NCI-H187 (cell line): ENCODE measurements around the gene MMP27.

Experiments used
- DNase-seq, 2 experiments: peaks; one replicate each; lab custom pipeline; 2025; lab: John Stamatoyannopoulos, UW

The MMP27 gene

DNA sequence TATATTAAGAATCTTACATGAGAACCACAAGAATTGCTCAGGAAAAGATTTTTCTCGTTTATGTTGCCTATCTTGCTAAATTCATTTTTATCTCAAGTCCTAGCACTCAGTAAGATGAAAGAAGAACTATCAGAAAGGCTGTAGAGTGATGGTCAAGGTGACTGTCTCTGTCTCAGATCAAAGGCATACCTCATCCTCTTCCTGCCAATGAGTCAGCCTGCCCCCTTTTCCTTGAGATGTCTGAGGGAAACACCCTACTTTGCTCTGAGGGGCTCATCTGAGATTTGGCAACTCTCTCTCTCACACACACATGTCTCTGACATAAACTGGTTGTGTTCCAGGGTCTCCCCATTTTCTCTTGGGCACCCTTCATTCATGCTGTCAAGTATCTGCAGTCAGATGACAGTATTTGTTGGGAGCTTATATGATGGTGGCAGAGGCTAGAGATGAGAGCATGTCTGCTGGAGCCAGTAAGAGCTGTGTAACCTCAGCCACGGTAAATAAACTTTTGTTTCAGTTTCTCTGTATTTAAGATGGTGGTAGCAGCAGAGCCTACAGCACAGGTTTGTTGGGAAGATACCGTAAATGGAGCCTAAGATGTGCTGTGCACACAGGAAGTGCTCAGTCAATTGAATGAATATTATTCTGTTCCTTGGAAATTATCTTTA is 1.6 kb downstream of the MMP27 start:
- no peak for DNase-seq

DNA sequence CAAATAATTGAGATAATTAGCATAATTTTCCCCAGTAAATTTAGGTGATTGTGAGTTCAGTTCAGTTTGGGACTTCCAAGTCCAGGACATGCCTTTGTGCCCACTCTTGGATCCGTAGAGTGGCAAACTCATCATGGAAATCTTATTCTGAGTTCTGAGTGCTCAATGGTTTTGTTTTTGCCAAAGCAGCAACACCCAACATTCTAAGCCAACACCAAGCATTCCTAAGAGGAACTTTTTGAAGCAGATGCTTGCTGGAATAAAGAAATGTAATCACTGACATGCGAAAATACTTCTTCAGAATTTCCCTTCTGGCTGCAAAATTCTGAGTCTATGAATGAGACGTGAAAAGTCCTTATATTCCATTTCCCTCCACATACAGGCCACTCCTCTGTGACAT is 10.4 kb downstream of the MMP27 start:
- DNase-seq, result no peak

DNA sequence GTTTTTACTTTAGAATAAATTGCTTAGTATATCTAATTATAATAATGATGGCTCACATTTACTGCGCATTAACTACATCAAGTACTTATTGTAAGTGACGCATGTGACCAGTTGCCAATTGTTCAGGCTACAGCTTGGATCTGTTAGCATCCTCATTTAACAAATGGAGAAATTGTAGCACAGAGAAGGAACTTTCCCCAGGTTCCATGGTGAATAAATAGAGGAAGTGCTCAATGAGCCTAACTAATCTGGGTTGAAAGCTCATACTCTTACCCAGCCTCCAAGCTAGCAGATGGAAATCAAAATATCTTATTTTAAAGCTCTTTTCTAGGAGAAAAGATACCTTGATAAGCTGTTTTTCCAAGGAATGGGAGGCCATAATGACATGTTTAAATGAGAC is 19.8 kb downstream of the MMP27 start:
- no peak for DNase-seq

DNA sequence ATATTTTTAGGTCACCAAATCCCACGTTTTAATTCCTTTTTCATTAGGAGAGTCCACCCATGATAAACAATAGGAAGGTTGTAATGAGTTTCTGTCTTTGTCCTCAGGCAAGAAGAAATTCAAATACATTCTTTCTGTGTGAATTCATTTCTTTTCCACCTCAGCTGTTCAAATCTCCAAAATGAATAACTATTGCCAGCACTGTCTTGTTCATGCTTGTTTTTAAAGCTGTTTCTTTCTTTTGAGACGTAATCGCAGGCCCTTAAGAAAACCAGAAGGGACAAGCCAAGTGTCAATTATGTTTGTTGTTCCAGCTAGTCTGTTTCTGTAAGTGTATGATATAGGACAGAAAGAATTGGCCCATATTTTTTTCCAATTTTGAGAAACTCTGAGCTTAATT is 20.2 kb downstream of the MMP27 start:
- DNase-seq, result no peak

DNA sequence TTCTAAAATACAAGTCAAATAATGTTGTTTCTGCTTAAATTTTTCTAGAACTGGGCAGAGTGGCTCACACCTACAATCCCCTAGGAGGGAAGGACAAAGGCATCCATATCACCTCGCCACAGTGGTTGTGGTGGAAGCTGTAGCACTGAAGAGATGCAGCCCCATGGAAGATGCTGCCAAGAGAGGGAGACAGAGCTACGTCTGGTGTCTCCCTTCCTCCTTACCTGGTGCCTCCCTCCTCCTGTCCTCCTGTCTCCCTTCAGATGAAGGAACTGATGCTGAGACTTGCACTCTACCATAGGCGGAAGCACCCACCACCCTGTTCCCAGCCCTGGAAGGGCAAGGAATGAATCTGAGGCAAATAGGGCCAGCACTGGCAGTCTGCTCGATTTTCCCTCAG is 22.3 kb downstream of the MMP27 start:
- DNase-seq, result no peak

DNA sequence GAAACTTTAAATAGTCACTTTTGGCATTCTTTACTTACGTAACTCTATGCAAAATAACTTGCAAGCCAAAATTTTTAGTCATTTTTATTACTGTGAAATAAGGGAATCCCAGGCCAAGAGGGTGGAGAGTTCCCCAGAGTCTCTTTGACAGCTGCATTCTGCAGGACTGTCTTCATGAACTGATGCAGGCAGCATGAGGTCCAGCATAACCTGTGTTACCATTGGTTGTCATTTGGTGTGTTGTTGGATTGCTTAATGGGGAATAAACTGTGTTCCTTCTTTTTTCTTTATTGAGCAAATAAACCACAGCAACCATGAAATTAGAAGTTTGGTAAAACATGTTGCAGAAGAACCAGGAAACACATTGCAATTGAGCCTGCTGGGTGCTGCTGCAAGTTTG is 24.6 kb downstream of the MMP27 start:
- DNase-seq, result no peak

DNA sequence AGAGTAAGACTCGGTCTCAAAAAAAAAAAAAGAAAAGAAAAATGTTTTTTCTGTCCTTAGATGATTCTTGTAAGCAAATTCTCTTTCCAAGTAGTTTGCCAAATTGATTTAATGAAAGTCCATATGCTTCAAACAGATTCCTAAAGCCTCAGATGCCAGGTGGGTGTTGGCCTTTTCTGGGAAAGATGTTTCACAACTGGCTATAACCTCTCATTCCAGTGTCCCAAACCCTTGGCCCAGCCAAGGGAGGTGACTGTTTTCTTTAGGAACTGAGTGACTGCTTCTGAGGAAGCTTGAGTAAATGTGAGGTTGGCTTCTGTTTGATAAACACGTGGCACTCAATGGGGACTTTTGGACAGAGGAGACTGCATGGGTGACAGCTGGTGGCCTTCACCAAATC is 27.5 kb downstream of the MMP27 start:
- no peak for DNase-seq

DNA sequence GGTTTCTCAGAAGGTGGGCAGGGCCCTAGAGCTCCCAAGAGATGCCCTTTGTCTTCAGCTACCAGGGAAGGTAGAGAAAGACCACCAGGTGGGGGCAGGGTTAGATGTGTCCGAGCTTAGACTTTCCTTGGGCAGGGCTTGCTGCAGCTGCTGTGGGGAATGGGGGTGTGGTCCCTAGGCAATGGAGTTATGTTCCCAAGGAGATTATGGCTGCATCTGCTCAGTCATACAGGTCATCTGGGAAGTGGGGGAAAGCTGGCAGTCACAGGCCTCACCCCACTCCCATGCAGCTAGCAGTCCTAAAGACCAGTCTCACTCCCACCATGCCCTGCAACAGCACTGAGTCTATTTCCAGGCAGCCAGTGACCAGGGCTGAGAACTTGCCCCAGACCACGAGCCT is 29.5 kb downstream of the MMP27 start:
- no peak for DNase-seq

DNA sequence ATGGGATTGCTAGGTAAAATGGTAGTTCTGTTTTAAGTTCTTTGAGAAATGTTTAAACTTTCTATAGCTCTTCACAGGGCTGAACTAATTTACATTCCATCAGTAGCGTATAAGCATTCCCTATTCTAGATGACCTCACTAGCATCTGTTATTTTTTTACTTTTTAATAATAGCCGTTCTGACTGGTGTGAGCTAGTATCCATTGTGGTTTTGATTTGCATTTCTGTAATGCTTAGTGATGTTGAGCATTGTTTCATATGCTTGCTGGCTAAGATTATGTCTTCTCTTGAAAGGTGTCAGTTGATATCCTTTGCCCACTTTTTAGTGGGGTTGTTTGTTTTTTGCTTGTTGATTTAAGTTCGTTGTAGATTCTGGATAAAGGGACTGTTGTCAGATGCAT is 35.9 kb downstream of the MMP27 start:
- no peak for DNase-seq

DNA sequence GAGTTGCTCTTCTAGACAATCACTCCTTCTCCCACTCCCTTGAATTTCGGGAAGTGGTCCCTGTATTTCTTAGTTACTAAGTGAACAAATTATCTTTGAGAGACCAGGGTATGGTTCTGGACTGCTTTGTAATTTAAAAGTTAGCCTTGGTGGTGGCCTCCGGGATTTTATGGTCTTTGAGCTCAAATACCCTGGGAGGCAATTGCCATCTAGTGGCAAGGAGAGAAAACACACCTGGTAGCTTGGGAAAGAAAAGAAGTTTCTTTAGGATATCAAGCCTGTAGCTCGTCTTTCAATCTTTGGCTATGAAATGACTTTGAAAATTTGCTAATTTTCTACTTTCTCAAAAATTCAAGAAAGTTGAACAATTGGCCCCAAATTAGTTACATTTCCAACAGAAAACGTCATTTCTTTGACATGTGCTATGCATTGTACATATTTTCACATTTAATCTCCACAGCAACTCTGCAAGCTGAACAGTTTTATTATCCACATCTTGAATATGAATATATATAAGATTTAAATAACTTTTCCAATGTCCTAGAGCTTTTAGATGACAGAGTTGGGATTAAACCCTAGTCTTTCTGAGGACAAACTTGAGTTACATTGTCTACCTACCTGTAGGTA is 39.1 kb downstream of the MMP27 start:
- no peak for DNase-seq

DNA sequence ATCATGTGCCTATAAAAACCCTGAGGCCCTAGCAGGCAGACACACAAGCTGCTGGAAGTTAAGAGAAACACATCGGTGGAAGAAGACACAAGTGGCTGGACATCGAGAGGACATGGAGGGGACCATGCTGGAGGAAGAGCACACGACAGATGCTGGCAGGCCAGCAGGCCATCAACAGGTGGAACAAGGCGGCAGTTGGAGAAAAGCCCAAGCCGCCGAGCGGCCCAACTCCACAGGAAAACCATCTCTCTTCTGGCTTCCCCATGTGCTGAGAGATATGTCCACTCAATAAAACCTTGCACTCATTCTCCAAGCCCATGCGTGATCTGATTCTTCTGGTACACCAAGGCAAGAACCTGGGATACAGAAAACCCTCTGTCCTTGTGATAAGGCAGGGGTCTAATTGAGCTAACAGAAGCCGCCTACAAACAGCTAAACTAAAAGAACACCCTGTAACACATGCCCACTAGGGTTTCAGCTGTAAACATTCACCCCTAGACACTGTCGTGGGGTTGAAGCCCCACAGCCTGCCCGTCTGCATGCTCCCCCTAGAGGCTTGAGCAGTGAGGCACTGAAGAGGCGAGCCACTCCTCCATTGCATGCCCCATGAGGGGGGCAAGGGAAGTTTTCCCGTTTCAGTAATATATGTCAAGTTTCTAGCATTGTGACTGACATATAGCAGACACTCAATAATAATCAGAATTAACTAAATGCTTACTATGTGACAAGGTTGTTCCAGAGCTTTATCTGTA is 41.4 kb downstream of the MMP27 start:
- no peak for DNase-seq

DNA sequence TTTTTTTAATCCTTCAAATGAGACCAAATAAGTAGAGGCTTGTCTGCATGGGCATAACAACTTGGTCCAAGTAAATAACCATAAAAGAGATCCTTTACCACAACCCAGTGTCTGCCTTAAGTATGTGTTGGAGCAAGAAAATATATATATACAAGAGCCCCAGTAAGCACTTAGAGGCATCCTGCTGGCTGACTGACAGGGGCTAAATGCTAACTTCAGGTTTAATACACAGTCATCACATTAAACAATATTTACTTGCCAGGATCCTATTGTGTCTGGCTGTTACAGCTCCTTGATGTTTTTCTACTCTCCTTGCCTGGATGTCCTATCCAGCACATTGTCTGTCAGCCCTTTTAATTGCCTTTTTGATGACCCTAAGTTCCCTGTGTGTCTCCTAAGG is 43.0 kb downstream of the MMP27 start:
- no peak for DNase-seq

DNA sequence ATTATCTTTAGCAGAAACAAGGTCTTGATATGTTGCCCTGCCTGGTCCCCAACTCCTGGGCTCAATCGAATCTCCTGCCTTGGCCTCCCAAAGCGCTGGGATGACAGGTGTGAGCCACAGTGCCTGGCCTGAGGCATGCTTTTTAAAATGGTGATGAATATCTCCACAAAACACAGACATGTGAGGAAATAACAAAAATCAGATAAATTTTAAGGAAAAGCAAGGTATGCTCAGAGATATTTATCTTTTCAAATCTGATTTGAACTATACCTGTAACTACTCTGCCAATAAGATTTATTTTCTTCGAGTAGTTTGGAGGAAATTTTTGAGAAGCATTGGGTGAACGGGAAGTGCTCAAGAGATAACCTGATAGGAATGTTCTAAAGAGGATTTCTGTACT is 44.5 kb downstream of the MMP27 start:
- DNase-seq, result no peak

DNA sequence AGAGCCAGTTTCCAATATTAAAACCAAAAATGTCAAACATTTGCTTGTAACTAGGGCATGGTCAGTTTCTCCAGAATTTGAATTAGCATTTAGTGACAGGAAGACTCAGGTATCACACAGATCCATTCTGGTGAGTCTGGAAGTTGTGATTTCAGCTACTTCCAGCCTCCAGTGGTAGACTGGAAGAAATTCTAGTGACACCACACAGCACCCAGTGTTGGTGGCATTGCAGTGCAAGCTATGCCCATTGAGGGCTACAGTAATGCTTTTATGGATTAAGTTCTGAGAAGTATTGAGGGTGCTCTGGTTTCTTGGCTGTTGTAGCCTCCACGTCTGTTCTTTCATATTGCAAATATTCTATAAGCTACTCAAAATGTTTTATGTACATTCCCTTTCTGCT is 49.0 kb downstream of the MMP27 start:
- DNase-seq, result no peak

DNA sequence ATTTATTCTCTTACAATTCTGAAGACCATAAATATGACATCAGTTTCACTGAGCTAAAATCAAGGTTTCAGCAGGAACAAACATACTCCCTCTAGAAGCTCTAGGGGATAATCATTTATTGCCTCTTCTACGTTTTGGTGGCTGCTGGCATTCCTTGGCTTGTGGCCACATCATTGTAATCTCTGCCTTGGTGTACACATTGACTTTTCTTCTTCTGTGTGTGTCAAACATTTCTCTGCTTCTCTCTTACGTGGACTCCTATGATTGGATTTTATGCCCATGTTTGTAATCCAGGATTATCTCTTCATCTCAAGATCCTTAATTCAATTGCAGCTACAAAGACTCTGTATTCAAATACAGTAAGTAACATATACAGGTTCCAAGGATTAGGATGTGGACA is 50.0 kb downstream of the MMP27 start:
- no peak for DNase-seq

DNA sequence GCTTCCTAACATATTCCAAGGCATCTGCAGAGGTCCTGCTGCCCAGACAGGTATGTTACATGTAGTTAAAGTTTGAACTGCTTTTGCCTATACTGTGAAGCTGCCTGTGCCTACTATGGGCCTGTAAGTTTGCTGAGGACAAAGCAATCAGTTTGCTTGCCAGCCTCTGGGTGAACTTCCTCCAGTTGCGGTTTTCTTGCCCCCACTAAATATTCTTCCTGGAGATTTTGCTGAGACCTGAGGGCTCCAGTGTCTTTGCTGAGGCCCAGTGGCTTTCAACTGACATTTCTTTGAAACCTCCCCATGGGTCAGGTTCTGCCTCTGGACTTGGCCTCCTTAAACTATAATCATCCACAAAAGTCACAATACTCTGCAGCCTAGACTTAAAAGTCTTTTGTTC is 50.8 kb downstream of the MMP27 start:
- DNase-seq, result no peak

DNA sequence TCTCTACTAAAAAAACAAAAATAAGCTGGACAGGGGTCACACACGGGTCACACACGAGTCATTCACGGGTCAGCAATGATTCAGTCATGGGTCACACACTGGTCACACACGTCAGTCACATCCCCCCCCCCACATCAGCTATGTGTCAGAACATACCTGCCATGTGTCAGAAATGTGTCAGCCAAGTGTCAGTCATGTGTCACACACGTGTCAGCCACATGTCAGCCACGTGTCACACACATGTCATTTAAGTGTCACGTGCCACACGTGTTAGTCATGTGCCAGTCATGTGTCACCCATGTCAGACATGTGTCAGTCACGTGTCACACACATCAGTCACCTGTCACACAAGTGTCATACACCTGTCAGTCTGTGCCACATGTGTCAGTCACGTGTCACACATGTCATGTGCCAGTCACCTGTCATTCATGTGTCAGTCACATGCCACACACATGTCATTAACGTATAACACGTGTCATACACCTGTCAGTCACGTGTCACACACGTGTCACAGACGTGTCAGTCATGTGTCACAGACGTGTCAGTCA is 51.8 kb downstream of the MMP27 start:
- DNase-seq, result no peak

DNA sequence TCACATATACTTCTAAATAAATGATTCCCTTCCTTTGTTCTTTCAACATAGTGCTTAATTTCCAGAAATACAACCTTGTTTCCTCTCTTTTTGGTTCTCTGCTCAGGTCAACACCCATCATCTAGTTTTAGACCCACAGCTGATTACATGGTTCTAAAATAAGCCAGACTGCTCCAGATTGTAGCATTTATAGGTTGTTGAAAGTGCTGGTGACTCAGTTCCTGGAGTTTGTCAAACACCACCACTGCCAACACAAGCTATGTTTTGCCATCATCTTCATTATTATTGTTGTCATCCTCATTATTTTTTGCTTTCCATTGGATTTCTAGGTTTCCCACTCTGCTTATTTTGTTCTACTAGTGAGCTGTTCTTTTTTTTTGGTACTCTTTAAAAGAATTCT is 58.1 kb downstream of the MMP27 start:
- DNase-seq, result no peak

DNA sequence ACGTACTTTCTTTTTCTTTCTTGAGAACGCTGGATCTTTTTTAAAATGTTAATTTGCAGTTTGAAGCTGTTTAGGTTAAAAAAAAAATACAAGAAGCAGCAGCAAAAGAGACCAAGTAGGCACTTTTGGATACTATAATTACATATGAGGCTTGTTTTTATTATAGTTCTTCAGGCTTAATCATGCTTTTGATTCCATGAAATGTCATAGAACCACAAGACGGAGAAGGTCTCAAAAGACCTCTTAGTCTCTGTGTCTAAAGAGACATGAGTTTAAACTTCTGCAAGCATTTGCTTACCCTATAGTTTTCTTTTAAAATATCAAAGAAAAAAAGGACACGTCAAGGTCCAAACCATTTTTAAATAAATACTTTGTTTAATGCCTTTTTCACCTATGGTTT is 61.6 kb downstream of the MMP27 start:
- DNase-seq, result no peak
